SIG-M5 treated with dmso at 0.1 percent for 504 hours (cell line): ENCODE measurements around the gene GATC.
"Not testable (repeated sequence)": the region's sequence is repeated elsewhere in the genome, so short reads cannot be mapped to it uniquely, and the experiment has no call there.

Experiments
- DNase-seq: peaks from one replicate; lab custom pipeline; 2025; ENCODE audit not compliant: unreplicated experiment; lab: John Stamatoyannopoulos, UW

GATC gene

GRCh38 chr12:120468821-120469449, 22.7 kb downstream of the GATC start:
- DNase-seq = peak; percentile 51

GRCh38 chr12:120469450-120470149, 23.4 kb downstream of the GATC start, which contains the start of gene SRSF9:
SRSF9 (minus strand) TSS chr12:120469748; CDS start chr12:120469609, 139 bp downstream.
- peak; percentile 94 for DNase-seq

GRCh38 chr12:120470150-120470784, 24.0 kb downstream of the GATC start:
- DNase-seq = no peak

- DNase-seq = no peak
Measured at GRCh38 chr12:120472521-120472920, 26.3 kb downstream of the GATC start.

- no peak for DNase-seq
Measured at GRCh38 chr12:120473807-120474615, 27.8 kb downstream of the GATC start.

- peak; percentile 96 for DNase-seq
Measured at GRCh38 chr12:120474616-120474960, 28.3 kb downstream of the GATC start.

GRCh38 chr12:120475643-120476042, 29.4 kb downstream of the GATC start:
- no peak for DNase-seq

- DNase-seq = no peak
Measured at GRCh38 chr12:120479458-120479857, 33.2 kb downstream of the GATC start.

GRCh38 chr12:120480211-120480610, 34.0 kb downstream of the GATC start:
- no peak for DNase-seq

GRCh38 chr12:120481022-120481767, 35.0 kb downstream of the GATC start:
- DNase-seq = no peak

GRCh38 chr12:120483621-120484020, 37.4 kb downstream of the GATC start:
- DNase-seq = peak; percentile 18

- DNase-seq = no peak
Measured at GRCh38 chr12:120485961-120486881, 40.0 kb downstream of the GATC start.

- DNase-seq = not testable (repeated sequence)
Measured at GRCh38 chr12:120487552-120487951, 41.3 kb downstream of the GATC start.

GRCh38 chr12:120488057-120488640, 41.9 kb downstream of the GATC start:
- no peak for DNase-seq

- no peak for DNase-seq
Measured at GRCh38 chr12:120489018-120489417, 42.8 kb downstream of the GATC start.

- no peak for DNase-seq
Measured at GRCh38 chr12:120490325-120490724, 44.1 kb downstream of the GATC start.

GRCh38 chr12:120490833-120491512, 44.7 kb downstream of the GATC start:
- no peak for DNase-seq

- no peak for DNase-seq
Measured at GRCh38 chr12:120495186-120495730, 49.0 kb downstream of the GATC start.
